K562 (cell line): ENCODE measurements around the gene IRS2. TPM values are rescaled to one million over a fixed set of nuclear protein-coding genes. Genes with fewer than 3 reads are reported as not detected.
A peak's percentile ranks its signal among the peaks of the same experiment; 100 is the strongest.

ENCODE experiments used
- BRCA1 ChIP-seq, 2 experiments: fragments of 450-650 bp in 1 of 2; sonication (generic) in 1 of 2; formaldehyde crosslinking in 1 of 2; IDR thresholded peaks; 2 replicates each; pipeline versions ENCODE4 v1.5.0 to v1.6.1; 2017 to 2020; ENCODE audit warnings: mild to moderate bottlenecking in 1 of 2, missing genetic modification reagents in 1 of 2
- CREB3L1 ChIP-seq: fragments of 450-650 bp; IDR thresholded peaks from 2 replicates; pipeline ENCODE4 v1.6.1; 2014; ENCODE audit warnings: low read depth, mild to moderate bottlenecking, moderate library complexity, borderline replicate concordance
- FOXK2 ChIP-seq, 2 experiments: fragments of 450-650 bp; IDR thresholded peaks in 1 of 2; conservative IDR thresholded peaks in 1 of 2; 2 replicates each; pipeline ENCODE4 v1.6.1; 2016; ENCODE audit warnings: low read depth in 2 of 2, mild to moderate bottlenecking in 1 of 2
- GMEB1 ChIP-seq: fragments of 250-450 bp; sonication (Bioruptor Pico); IDR thresholded peaks from 2 replicates; pipeline ENCODE4 v1.4.0; 2020; ENCODE audit warnings: mild to moderate bottlenecking
- MYBL2 ChIP-seq, 2 experiments: fragments of 450-650 bp in 1 of 2; sonication (generic) in 1 of 2; formaldehyde crosslinking in 1 of 2; IDR thresholded peaks; 2 replicates each; pipeline versions ENCODE4 v1.6.1 to v1.8.1; 2017 to 2022; ENCODE audit warnings: borderline replicate concordance in 1 of 2, inconsistent platforms in 1 of 2, low read depth in 1 of 2, mild to moderate bottlenecking in 1 of 2, missing genetic modification reagents in 1 of 2, moderate library complexity in 1 of 2
- POLR2AphosphoS5 ChIP-seq: IDR thresholded peaks from 2 replicates; pipeline ENCODE4 v1.6.1; 2011; ENCODE audit warnings: mild to moderate bottlenecking, low read depth, low read length, moderate library complexity; ENCODE audit not compliant: control insufficient read depth, insufficient read depth
- POLR2H ChIP-seq: IDR thresholded peaks from 2 replicates; pipeline ENCODE4 v1.6.1; 2016; ENCODE audit warnings: missing genetic modification characterization, low read depth, mild to moderate bottlenecking, control low read depth, missing compliant biosample characterization, moderate library complexity
- SAFB ChIP-seq: fragments of 200-400 bp; formaldehyde crosslinking; IDR thresholded peaks from 2 replicates; pipeline ENCODE4 v1.6.1; 2017; ENCODE audit warnings: low read depth, low read length, borderline replicate concordance
- SMARCB1 ChIP-seq: IDR thresholded peaks from 2 replicates; pipeline ENCODE4 v1.6.1; 2011; ENCODE audit warnings: improper control_type of control experiment, low read depth; ENCODE audit not compliant: insufficient read length
- SP2 ChIP-seq: IDR thresholded peaks from 2 replicates; pipeline ENCODE4 v1.6.1; 2011; ENCODE audit warnings: mild to moderate bottlenecking, low read depth, low read length, moderate library complexity; ENCODE audit not compliant: poor library complexity, severe bottlenecking; ENCODE audit errors: extremely low read depth
- TAF15 ChIP-seq: fragments of 200-400 bp; formaldehyde crosslinking; IDR thresholded peaks from 2 replicates; pipeline ENCODE4 v1.6.1; 2017; ENCODE audit warnings: mild to moderate bottlenecking, low read depth, low read length, moderate library complexity
- ZNF224 ChIP-seq: sonication (generic); formaldehyde crosslinking; IDR thresholded peaks from 2 replicates; pipeline ENCODE4 v1.8.0; 2022; ENCODE audit warnings: mild to moderate bottlenecking, missing genetic modification reagents
- ZNF76 ChIP-seq: fragments of 250-450 bp; sonication (Bioruptor Pico); IDR thresholded peaks from 2 replicates; pipeline ENCODE4 v1.4.0; 2020; ENCODE audit warnings: mild to moderate bottlenecking, moderate library complexity, borderline replicate concordance
- polyA plus RNA-seq, 8 experiments: library from polyadenylated mRNA; depleted of rRNA in 4 of 8; stranded (reverse) in 5 of 8; unstranded in 3 of 8; fragments of >200 nt; fragmentation: Nextera tagmentation in 2 of 8; fragmentation: Illumina TruSeq in 1 of 8; extraction: Ambion mirVana in 2 of 8; extraction: Trizol in 1 of 8; gene quantifications; 2 replicates each; pipeline versions ENCODE4 v1.2.1 to v1.2.3, GENCODE V29; 2011 to 2014; ENCODE audit warnings: inconsistent platforms in 1 of 8, missing spikeins in 1 of 8
- total RNA-seq, 7 experiments: library from RNA; depleted of rRNA in 6 of 7; stranded (reverse); fragments of >200 nt in 6 of 7; fragmentation: Illumina TruSeq in 2 of 7; extraction: Trizol in 2 of 7; gene quantifications; 2 replicates each; pipeline versions ENCODE4 v1.2.1 to v1.2.3, GENCODE V29; 2011 to 2021; ENCODE audit warnings: low replicate concordance in 1 of 7
- TF ChIP-seq, protein P1 (sequence below), 2 experiments: IDR thresholded peaks in 1 of 2; conservative IDR thresholded peaks in 1 of 2; 2 replicates each; pipeline ENCODE4 v1.6.1; 2016; ENCODE audit warnings: low read depth in 2 of 2, mild to moderate bottlenecking in 1 of 2, missing compliant biosample characterization in 1 of 2, missing genetic modification characterization in 1 of 2, moderate library complexity in 1 of 2
- TF ChIP-seq, protein P2 (sequence below): fragments of 250-450 bp; sonication (Bioruptor Pico); IDR thresholded peaks from 2 replicates; pipeline ENCODE4 v1.4.0; 2020; ENCODE audit warnings: mild to moderate bottlenecking, moderate library complexity

Gene IRS2
- total and polyA plus RNA-seq, 9 of the 15 experiments (the other 6 are each of a cell fraction or from before 2014, with no cell fraction given): 0.36 to 4.6 (median 0.63) TPM

DNA sequence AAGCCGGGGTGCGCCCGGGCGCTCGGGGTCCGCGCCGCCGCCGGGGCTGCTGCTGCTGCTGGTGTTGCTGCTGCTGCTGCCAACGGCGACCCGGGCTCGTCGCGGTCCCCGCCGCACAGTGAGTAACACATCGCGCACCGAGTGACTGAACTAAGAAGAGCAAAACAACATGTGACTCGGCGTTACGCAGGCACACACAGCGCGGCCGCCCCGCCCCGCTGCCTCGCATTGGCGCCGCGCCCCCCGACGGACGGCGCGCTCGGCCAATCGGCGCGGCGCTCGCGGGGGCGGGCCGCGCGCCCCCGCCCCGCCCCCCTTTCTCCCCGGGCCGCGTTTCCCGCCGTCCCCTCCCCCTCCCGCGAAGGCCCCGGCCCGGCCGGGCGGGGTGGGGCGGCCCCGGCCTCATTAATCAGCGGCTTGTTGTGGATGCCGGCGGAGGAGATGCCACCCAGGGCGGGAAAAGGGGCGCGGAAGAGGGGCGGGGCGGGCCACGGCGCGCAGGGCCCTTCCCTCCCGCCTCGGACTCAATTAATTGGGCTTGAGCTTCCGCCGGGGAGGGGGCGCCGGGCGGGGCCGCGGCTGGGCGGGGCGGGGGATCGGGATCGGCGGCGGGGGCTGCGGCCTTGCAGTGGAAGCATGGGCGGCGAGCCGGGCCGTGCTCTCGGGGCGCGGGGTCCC, at the start of gene IRS2 (continued):
- TF ChIP-seq, protein P1, sequence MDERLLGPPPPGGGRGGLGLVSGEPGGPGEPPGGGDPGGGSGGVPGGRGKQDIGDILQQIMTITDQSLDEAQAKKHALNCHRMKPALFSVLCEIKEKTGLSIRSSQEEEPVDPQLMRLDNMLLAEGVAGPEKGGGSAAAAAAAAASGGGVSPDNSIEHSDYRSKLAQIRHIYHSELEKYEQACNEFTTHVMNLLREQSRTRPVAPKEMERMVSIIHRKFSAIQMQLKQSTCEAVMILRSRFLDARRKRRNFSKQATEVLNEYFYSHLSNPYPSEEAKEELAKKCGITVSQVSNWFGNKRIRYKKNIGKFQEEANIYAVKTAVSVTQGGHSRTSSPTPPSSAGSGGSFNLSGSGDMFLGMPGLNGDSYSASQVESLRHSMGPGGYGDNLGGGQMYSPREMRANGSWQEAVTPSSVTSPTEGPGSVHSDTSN (CRISPR knock-in tag; IDR thresholded peaks at IDR 0.05; ENCODE audit: low read depth): peak; percentile 1; the same call in 1 of the 2 replicates
- TF ChIP-seq, protein P1 (tag; conservative IDR thresholded peaks at IDR 0.05; ENCODE audit: low read depth): peak; percentile 36; the same call in 1 of the 2 replicates
- TF ChIP-seq POLR2H (tag): peak; percentile 71
- no peak for TF ChIP-seq SAFB
- no peak for TF ChIP-seq ZNF224 (CRISPR knock-in tag)
- TF ChIP-seq MYBL2 (IDR thresholded peaks at IDR 0.05; ENCODE audit: low read depth): no peak
- no peak for TF ChIP-seq MYBL2 (CRISPR knock-in tag; IDR thresholded peaks at IDR 0.05; ENCODE audit: borderline replicate concordance)
- no peak for TF ChIP-seq ZNF76 (CRISPR knock-in tag)
- no peak for TF ChIP-seq CREB3L1
- no peak for TF ChIP-seq TAF15
- TF ChIP-seq SP2: peak; percentile 50
- TF ChIP-seq GMEB1 (CRISPR knock-in tag): peak; percentile 49; the same call in 1 of the 2 replicates
- no peak for TF ChIP-seq BRCA1 (IDR thresholded peaks at IDR 0.05)
- TF ChIP-seq BRCA1 (CRISPR knock-in tag; IDR thresholded peaks at IDR 0.05): no peak
- TF ChIP-seq, protein P2, sequence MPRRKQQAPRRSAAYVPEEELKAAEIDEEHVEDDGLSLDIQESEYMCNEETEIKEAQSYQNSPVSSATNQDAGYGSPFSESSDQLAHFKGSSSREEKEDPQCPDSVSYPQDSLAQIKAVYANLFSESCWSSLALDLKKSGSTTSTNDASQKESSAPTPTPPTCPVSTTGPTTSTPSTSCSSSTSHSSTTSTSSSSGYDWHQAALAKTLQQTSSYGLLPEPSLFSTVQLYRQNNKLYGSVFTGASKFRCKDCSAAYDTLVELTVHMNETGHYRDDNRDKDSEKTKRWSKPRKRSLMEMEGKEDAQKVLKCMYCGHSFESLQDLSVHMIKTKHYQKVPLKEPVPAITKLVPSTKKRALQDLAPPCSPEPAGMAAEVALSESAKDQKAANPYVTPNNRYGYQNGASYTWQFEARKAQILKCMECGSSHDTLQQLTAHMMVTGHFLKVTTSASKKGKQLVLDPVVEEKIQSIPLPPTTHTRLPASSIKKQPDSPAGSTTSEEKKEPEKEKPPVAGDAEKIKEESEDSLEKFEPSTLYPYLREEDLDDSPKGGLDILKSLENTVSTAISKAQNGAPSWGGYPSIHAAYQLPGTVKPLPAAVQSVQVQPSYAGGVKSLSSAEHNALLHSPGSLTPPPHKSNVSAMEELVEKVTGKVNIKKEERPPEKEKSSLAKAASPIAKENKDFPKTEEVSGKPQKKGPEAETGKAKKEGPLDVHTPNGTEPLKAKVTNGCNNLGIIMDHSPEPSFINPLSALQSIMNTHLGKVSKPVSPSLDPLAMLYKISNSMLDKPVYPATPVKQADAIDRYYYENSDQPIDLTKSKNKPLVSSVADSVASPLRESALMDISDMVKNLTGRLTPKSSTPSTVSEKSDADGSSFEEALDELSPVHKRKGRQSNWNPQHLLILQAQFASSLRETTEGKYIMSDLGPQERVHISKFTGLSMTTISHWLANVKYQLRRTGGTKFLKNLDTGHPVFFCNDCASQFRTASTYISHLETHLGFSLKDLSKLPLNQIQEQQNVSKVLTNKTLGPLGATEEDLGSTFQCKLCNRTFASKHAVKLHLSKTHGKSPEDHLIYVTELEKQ (CRISPR knock-in tag): no peak
- TF ChIP-seq POLR2AphosphoS5: peak; percentile 59; the same call in 1 of the 2 replicates
- no peak for TF ChIP-seq SMARCB1
- 0 out of 4 replicates have a peak, but pooled peaks of 1 of the 2 experiments have one; percentile 21 for TF ChIP-seq FOXK2 (conservative IDR thresholded peaks at IDR 0.05 in 1 of 2, IDR thresholded peaks at IDR 0.05 in 1 of 2; ENCODE audit: low read depth in 2 of 2)
